Measurements from ENCODE around the gene ZNF750.

- no peak for TF ChIP-seq RAD21 (IDR thresholded peaks at IDR 0.05; ENCODE audit: low read depth)
- TF ChIP-seq TEAD4 (IDR thresholded peaks at IDR 0.05) = no peak
- TF ChIP-seq REST (IDR thresholded peaks at IDR 0.05; ENCODE audit: low read depth) = no peak
- TF ChIP-seq CEBPB (IDR thresholded peaks at IDR 0.05) = no peak
- TF ChIP-seq YY1 (IDR thresholded peaks at IDR 0.05; ENCODE audit: low read depth) = no peak
- no peak for TF ChIP-seq NFIC (IDR thresholded peaks at IDR 0.05)
- no peak for TF ChIP-seq EP300 (IDR thresholded peaks at IDR 0.05; ENCODE audit: borderline replicate concordance)
- TF ChIP-seq EGR1 (IDR thresholded peaks at IDR 0.05) = no peak
- no peak for TF ChIP-seq TAF1 (IDR thresholded peaks at IDR 0.05; ENCODE audit: low read depth)
- TF ChIP-seq MAX (IDR thresholded peaks at IDR 0.05) = no peak
Measured at GRCh38 chr17:82876149-82876548, 36.3 kb upstream of the ZNF750 start.
